A673 (cell line): ENCODE data around the gene PAEP. TPM values are rescaled to one million over a fixed set of nuclear protein-coding genes. Genes with fewer than 3 reads are reported as not detected.

ENCODE experiments used
- Bru-seq: library from RNA; stranded (reverse); fragments of 400-500 nt; gene quantifications from one replicate; lab custom pipeline; 2021; lab: Mats Ljungman, UMichigan
- BruChase-seq, 2 experiments: library from RNA; stranded (reverse); fragments of 400-500 nt; gene quantifications; one replicate each; lab custom pipeline; 2021; lab: Mats Ljungman, UMichigan
- BruUV-seq: library from RNA; stranded (reverse); fragments of 400-500 nt; replicated peaks from 2 replicates; lab custom pipeline; 2021; lab: Mats Ljungman, UMichigan
- CTCF ChIA-PET: fragments of 300-600 bp; sonication (Branson Sonifier 250); formaldehyde crosslinking; loops from one replicate; lab custom pipeline; 2022; ENCODE audit warnings: antibody characterized with exemption; lab: Charles Lee
- POLR2A ChIA-PET: fragments of 300-600 bp; sonication (Branson Sonifier 250); formaldehyde crosslinking; loops from one replicate; lab custom pipeline; 2022; ENCODE audit warnings: antibody characterized with exemption; ENCODE audit not compliant: low non-redundant PET; lab: Charles Lee
- DNase-seq: peaks from one replicate; pipeline ENCODE4 v3.0.0-alpha.2; 2015; ENCODE audit warnings: low spot score
- H3K27ac ChIP-seq: fragments of 200-600 bp; sonication (generic); 2 replicates; pipeline ENCODE4 v1.5.1; 2016; ENCODE audit warnings: mixed run types, low read depth, mild to moderate bottlenecking, mixed read lengths, antibody characterized with exemption, low read length; ENCODE audit not compliant: poor library complexity, severe bottlenecking
- H3K27me3 ChIP-seq: fragments of 200-600 bp; sonication (generic); replicated peaks from 2 replicates; pipeline ENCODE4 v1.6.1; 2017; ENCODE audit warnings: mixed run types, low read depth, mild to moderate bottlenecking, mixed read lengths, antibody characterized with exemption, low read length; ENCODE audit not compliant: insufficient read depth, poor library complexity
- H3K36me3 ChIP-seq: fragments of 200-600 bp; sonication (generic); 2 replicates; pipeline ENCODE4 v1.6.1; 2016; ENCODE audit warnings: mixed run types, mild to moderate bottlenecking, mixed read lengths, antibody characterized with exemption, low read length; ENCODE audit not compliant: insufficient read depth, poor library complexity, severe bottlenecking
- H3K4me1 ChIP-seq: fragments of 200-600 bp; sonication (generic); 2 replicates; pipeline ENCODE4 v1.6.1; 2017; ENCODE audit warnings: mixed run types, mild to moderate bottlenecking, mixed read lengths, antibody characterized with exemption, low read length; ENCODE audit not compliant: insufficient read depth, poor library complexity, severe bottlenecking
- H3K4me3 ChIP-seq: fragments of 200-600 bp; sonication (generic); 2 replicates; pipeline ENCODE4 v1.5.1; 2016; ENCODE audit warnings: low read depth, mixed run types, mild to moderate bottlenecking, mixed read lengths, low read length; ENCODE audit not compliant: poor library complexity, severe bottlenecking
- H3K9me3 ChIP-seq: fragments of 200-600 bp; sonication (generic); 2 replicates; pipeline ENCODE4 v1.6.1; 2016; ENCODE audit warnings: mixed run types, low read depth, mild to moderate bottlenecking, mixed read lengths, antibody characterized with exemption, low read length; ENCODE audit not compliant: poor library complexity, severe bottlenecking
- CTCF ChIP-seq: fragments of 300-800, 200-600 bp; sonication (generic); conservative IDR thresholded peaks from 2 replicates; pipeline ENCODE4 v1.5.1; 2017; ENCODE audit warnings: low read depth, mild to moderate bottlenecking, antibody characterized with exemption, low read length, moderate library complexity, mixed read lengths
- EZH2 ChIP-seq: fragments of 200-600 bp; sonication (generic); IDR thresholded peaks from 2 replicates; pipeline ENCODE4 v1.6.1; 2017; ENCODE audit warnings: borderline replicate concordance, low read depth, mild to moderate bottlenecking, mixed read lengths, antibody characterized with exemption, low read length; ENCODE audit not compliant: poor library complexity, severe bottlenecking
- intact Hi-C: fragments of 100-400 bp; cut with micrococcal nuclease; formaldehyde crosslinking; loops from one replicate; pipeline ENCODE4 v1.10.0; 2022; ENCODE audit not compliant: unreplicated experiment
- long read RNA-seq: library from polyadenylated mRNA; stranded (forward); transcript quantifications from one replicate; pipeline ENCODE4 v2.0.0, GENCODE V29; 2022
- total RNA-seq: library from RNA; stranded (reverse); gene quantifications from 2 replicates; pipeline ENCODE4 v1.2.3, GENCODE V29; 2021

The PAEP gene
- total RNA-seq (not detected in 2 replicates), Bru-seq, nascent RNA (not detected), BruChase-seq, experiment 1, labeled RNA remaining after a 2-hour chase (not detected), BruChase-seq, experiment 2, labeled RNA remaining after a 6-hour chase (not detected)
- long read RNA-seq = 0 reads

GRCh38 chr9:135561391-135562234 lies at the start of gene PAEP:
Gene PAEP, plus strand, starts transcription at chr9:135561756.
- no TSS peak for BruUV-seq
- Histone ChIP-seq H3K9me3 (no peaks in the 10 kb centered on the region), H3K4me3 (no peak within 1 kb of the TSS), H3K36me3 (no peaks in the 10 kb centered on the region), H3K27ac (no peak within 1 kb of the TSS), H3K4me1 (no peaks in the 10 kb centered on the region), H3K27me3 (peaks cover 4% of the 10 kb centered on the region)
- ChIA-PET POLR2A (no interaction called here), CTCF (no interaction called here)
- no peak for TF ChIP-seq EZH2
- TF ChIP-seq CTCF = no peak
- intact Hi-C loops = no loop called here
- DNase-seq = no peak

- intact Hi-C loops = no loop called here
- Histone ChIP-seq H3K4me3 (no peak overlapping the region), H3K36me3 (no peaks in the 10 kb centered on the region), H3K9me3 (no peaks in the 10 kb centered on the region), H3K27ac (no peak overlapping the region), H3K4me1 (no peaks in the 10 kb centered on the region), H3K27me3 (no peaks in the 10 kb centered on the region)
- no peak for DNase-seq
- CTCF ChIA-PET = no interaction called here
- BruUV-seq = no TSS peak
- POLR2A ChIA-PET = no interaction called here
- TF ChIP-seq CTCF (no peak), EZH2 (no peak)
Measured at GRCh38 chr9:135512241-135512603, 49.3 kb upstream of the PAEP start.

GRCh38 chr9:135512904-135513303 lies 48.7 kb upstream of the PAEP start:
- no peak for DNase-seq
- intact Hi-C loops = no loop called here
- ChIA-PET CTCF (no interaction called here), POLR2A (no interaction called here)
- Histone ChIP-seq H3K4me3 (no peak overlapping the region), H3K27me3 (no peaks in the 10 kb centered on the region), H3K27ac (no peak overlapping the region), H3K4me1 (no peaks in the 10 kb centered on the region), H3K9me3 (no peaks in the 10 kb centered on the region), H3K36me3 (no peaks in the 10 kb centered on the region)
- TF ChIP-seq CTCF = no peak
- TF ChIP-seq EZH2 = no peak
- no TSS peak for BruUV-seq
